ENCODE data around the gene PHLDA3. TPM values are rescaled to one million over a fixed set of nuclear protein-coding genes. Genes with fewer than 3 reads are reported as not detected.

PHLDA3 gene
- total RNA-seq: 90.0 TPM
- long read RNA-seq, transcript PHLDA3-202 (2 exons, 2,640 nt): major isoform, 259 of 266 reads
- long read RNA-seq, partial matches to known transcripts: 3 of 266 reads
- long read RNA-seq, other reads (novel, unspliced or antisense): 3 of 266 reads

- Histone ChIP-seq H3K9me3 (no peaks in the 10 kb centered on the region), H3K4me3 (peak within 1 kb of the TSS; percentile 74), H3K27me3 (no peaks in the 10 kb centered on the region), H3K4me1 (peaks cover 23% of the 10 kb centered on the region), H3K36me3 (peaks cover 17% of the 10 kb centered on the region), H3K27ac (peak within 1 kb of the TSS; percentile 94)
- DNase-seq (peak; percentile 96), ATAC-seq (peak; percentile 90)
- TF ChIP-seq, protein P1, sequence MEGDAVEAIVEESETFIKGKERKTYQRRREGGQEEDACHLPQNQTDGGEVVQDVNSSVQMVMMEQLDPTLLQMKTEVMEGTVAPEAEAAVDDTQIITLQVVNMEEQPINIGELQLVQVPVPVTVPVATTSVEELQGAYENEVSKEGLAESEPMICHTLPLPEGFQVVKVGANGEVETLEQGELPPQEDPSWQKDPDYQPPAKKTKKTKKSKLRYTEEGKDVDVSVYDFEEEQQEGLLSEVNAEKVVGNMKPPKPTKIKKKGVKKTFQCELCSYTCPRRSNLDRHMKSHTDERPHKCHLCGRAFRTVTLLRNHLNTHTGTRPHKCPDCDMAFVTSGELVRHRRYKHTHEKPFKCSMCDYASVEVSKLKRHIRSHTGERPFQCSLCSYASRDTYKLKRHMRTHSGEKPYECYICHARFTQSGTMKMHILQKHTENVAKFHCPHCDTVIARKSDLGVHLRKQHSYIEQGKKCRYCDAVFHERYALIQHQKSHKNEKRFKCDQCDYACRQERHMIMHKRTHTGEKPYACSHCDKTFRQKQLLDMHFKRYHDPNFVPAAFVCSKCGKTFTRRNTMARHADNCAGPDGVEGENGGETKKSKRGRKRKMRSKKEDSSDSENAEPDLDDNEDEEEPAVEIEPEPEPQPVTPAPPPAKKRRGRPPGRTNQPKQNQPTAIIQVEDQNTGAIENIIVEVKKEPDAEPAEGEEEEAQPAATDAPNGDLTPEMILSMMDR (IDR thresholded peaks at IDR 0.05): no peak
- intact Hi-C loops (cut with DNase I): no loop called here
Observed at GRCh38 chr1:201468844-201469644, at the start of gene PHLDA3. Gene PHLDA3 (minus strand): TSS chr1:201469188. CDS start chr1:201468786, 402 bp downstream.

- H3K27me3 ChIP-seq: no peaks in the 10 kb centered on the region
- TF ChIP-seq, protein P1 (IDR thresholded peaks at IDR 0.05): no peak
- H3K9me3 ChIP-seq: no peaks in the 10 kb centered on the region
- intact Hi-C loops (cut with DNase I): no loop called here
- no peak overlapping the region for H3K27ac ChIP-seq
- ATAC-seq (peak; percentile 49), DNase-seq (no peak)
- H3K4me1 ChIP-seq: peaks cover 2% of the 10 kb centered on the region
- no peaks in the 10 kb centered on the region for H3K36me3 ChIP-seq
- H3K4me3 ChIP-seq: no peak overlapping the region
Observed at GRCh38 chr1:201518071-201518470, 49.1 kb upstream of the PHLDA3 start.

DNA sequence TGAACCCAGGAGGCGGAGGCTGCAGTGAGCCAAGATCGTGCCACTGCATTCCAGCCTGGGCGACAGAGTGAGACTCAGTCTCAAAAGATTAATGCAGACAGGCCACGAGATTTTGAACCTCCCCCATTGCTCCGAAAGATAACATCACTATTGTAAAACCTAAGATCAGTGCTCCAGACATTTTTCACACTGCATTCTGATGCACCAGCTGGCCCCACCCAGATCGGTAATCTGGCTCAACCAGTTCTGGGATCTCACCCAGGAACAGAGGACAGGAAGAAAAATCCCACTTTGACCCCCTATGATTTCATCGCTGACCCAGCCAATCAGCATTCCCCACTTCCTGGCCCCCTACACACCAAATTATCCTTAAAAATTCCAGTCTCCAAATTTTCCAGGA lies 48.6 kb upstream of the PHLDA3 start:
- intact Hi-C loops (cut with DNase I): no loop called here
- Histone ChIP-seq H3K4me3 (no peak overlapping the region), H3K27me3 (no peaks in the 10 kb centered on the region), H3K36me3 (no peaks in the 10 kb centered on the region), H3K27ac (no peak overlapping the region), H3K4me1 (peaks cover 7% of the 10 kb centered on the region), H3K9me3 (no peaks in the 10 kb centered on the region)
- ATAC-seq: no peak
- TF ChIP-seq, protein P1 (IDR thresholded peaks at IDR 0.05): no peak
- no peak for DNase-seq

DNA sequence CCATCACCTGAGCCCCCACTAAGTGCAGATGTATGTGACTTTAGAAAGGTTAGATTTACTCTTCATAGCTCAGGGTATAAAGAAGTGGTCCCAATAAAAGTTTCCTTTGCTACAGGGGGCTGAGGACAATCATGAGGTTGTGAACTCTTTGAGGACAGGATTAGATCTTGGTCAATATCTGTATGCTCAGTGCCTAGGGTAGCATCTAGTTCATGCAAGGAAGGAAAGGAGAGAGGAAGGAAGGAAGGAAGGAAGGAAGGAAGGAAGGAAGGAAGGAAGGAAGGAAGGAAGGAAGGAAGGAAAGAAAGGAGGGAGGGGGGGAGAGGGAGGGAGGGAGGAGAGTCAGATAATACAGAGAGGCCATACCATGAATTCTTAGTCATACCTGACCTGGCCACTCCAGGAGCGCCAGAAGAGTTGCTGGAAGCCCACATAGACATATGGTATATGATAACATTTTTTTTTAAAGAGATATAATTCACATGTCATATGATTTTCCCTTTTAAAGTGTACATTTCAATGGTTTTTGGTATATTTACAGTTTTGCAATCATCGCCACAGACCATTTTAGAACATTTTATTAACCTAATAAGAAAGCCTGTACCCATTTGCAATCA lies 47.6 kb upstream of the PHLDA3 start:
- intact Hi-C loops (cut with DNase I): no loop called here
- Histone ChIP-seq H3K9me3 (no peaks in the 10 kb centered on the region), H3K4me3 (no peak overlapping the region), H3K27ac (no peak overlapping the region), H3K27me3 (no peaks in the 10 kb centered on the region), H3K4me1 (peaks cover 17% of the 10 kb centered on the region), H3K36me3 (no peaks in the 10 kb centered on the region)
- TF ChIP-seq, protein P1 (IDR thresholded peaks at IDR 0.05): no peak
- DNase-seq (no peak), ATAC-seq (no peak)

GRCh38 chr1:201515895-201516294 lies 46.9 kb upstream of the PHLDA3 start:
- Histone ChIP-seq H3K27ac (no peak overlapping the region), H3K36me3 (no peaks in the 10 kb centered on the region), H3K27me3 (no peaks in the 10 kb centered on the region), H3K9me3 (no peaks in the 10 kb centered on the region), H3K4me3 (no peak overlapping the region), H3K4me1 (peaks cover 22% of the 10 kb centered on the region)
- TF ChIP-seq, protein P1 (IDR thresholded peaks at IDR 0.05): no peak
- ATAC-seq (no peak), DNase-seq (no peak)
- intact Hi-C loops (cut with DNase I): no loop called here

Measured in upper lobe of right lung (tissue), 1 donor.